H1 (cell line): ENCODE measurements around the gene ACHE. TPM values are rescaled to one million over a fixed set of nuclear protein-coding genes. Genes with fewer than 3 reads are reported as not detected.

ENCODE experiments used
- ASH2L ChIP-seq: fragments of 200-600, 300-600 bp; sonication (generic); IDR thresholded peaks from one replicate; pipeline ENCODE4 v1.7.1; 2017; ENCODE audit warnings: low read length
- ATF2 ChIP-seq: IDR thresholded peaks from 2 replicates; pipeline ENCODE4 v1.6.1; 2012; ENCODE audit warnings: low read length, inconsistent platforms
- BRCA1 ChIP-seq: IDR thresholded peaks from 2 replicates; pipeline ENCODE4 v1.6.1; 2012; ENCODE audit warnings: low read depth, low read length, improper control_type of control experiment
- CREB1 ChIP-seq: IDR thresholded peaks from 2 replicates; pipeline ENCODE4 v1.6.1; 2012; ENCODE audit warnings: inconsistent platforms
- EGR1 ChIP-seq: IDR thresholded peaks from 2 replicates; pipeline ENCODE4 v1.6.1; 2011; ENCODE audit warnings: low read depth, low read length, borderline replicate concordance
- KDM4A ChIP-seq: IDR thresholded peaks from one replicate; pipeline ENCODE4 v1.7.1; 2012; ENCODE audit warnings: low read depth, mild to moderate bottlenecking, moderate library complexity, low read length, inconsistent platforms; ENCODE audit not compliant: severe bottlenecking
- KDM5A ChIP-seq: fragments of 200-600 bp; IDR thresholded peaks from 2 replicates; pipeline ENCODE4 v1.7.1; 2012; ENCODE audit warnings: mild to moderate bottlenecking, low read length, inconsistent platforms, mixed read lengths
- PHF8 ChIP-seq: fragments of 200-600 bp; sonication (generic); conservative IDR thresholded peaks from 2 replicates; pipeline ENCODE4 v1.7.1; 2012; ENCODE audit warnings: low read depth, mild to moderate bottlenecking, inconsistent platforms, low read length, moderate library complexity
- POLR2A ChIP-seq, 2 experiments: IDR thresholded peaks; 1 replicate in 1 of 2; 2 replicates in 1 of 2; pipeline ENCODE4 v1.6.1; 2011; ENCODE audit warnings: low read depth in 2 of 2, low read length in 2 of 2, mild to moderate bottlenecking in 2 of 2; ENCODE audit errors: control extremely low read depth in 1 of 2
- POLR2AphosphoS5 ChIP-seq: IDR thresholded peaks from 2 replicates; pipeline ENCODE4 v1.6.1; 2011; ENCODE audit warnings: low read depth, low read length
- POU5F1 ChIP-seq: IDR thresholded peaks from 2 replicates; pipeline ENCODE4 v1.6.1; 2011; ENCODE audit warnings: low read depth, mild to moderate bottlenecking, low read length, moderate library complexity
- RFX5 ChIP-seq: IDR thresholded peaks from 2 replicates; pipeline ENCODE4 v1.6.1; 2011; ENCODE audit warnings: low read depth, low read length, improper control_type of control experiment, borderline replicate concordance
- SP4 ChIP-seq: IDR thresholded peaks from 2 replicates; pipeline ENCODE4 v1.6.1; 2012; ENCODE audit warnings: low read length, inconsistent platforms
- TAF7 ChIP-seq: optimal IDR thresholded peaks from 2 replicates; pipeline ENCODE3; 2011; ENCODE audit warnings: low read depth, mild to moderate bottlenecking, inconsistent platforms, low read length, moderate library complexity, borderline replicate concordance
- TBP ChIP-seq: IDR thresholded peaks from 2 replicates; pipeline ENCODE4 v1.6.1; 2011; ENCODE audit warnings: low read depth, low read length, improper control_type of control experiment
- YY1 ChIP-seq: IDR thresholded peaks from 2 replicates; pipeline ENCODE4 v1.6.1; 2011; ENCODE audit warnings: low read depth, mild to moderate bottlenecking, low read length
- polyA plus RNA-seq, 7 experiments: library from polyadenylated mRNA; depleted of rRNA in 3 of 7; stranded (reverse) in 5 of 7; unstranded in 2 of 7; fragments of >200 nt in 5 of 7; fragments of 200-250 nt in 2 of 7; gene quantifications; 1 replicate in 5 of 7; 2 replicates in 1 of 7; 4 replicates in 1 of 7; pipeline versions ENCODE4 v1.2.1 to v1.2.3, GENCODE V29; 2011 to 2013; ENCODE audit warnings: missing spikeins in 2 of 7, mixed read lengths in 2 of 7
- total RNA-seq: library from RNA; stranded (reverse); fragmentation: NEBNext Ultra II Directional; extraction: Animal tissue kit (Norgen Biotek cat#: 25700); gene quantifications from 2 replicates; pipeline ENCODE4 v1.2.1, GENCODE V29; 2021
- TF ChIP-seq, protein P1 (sequence below), 3 experiments: IDR thresholded peaks; 1 replicate in 2 of 3; 2 replicates in 1 of 3; pipeline versions ENCODE4 v1.5.1 to v1.6.1; 2011; ENCODE audit warnings: low read length in 3 of 3, mild to moderate bottlenecking in 3 of 3, inconsistent platforms in 2 of 3, low read depth in 1 of 3, moderate library complexity in 1 of 3; ENCODE audit not compliant: insufficient read depth in 1 of 3; ENCODE audit errors: control extremely low read depth in 1 of 3

Gene ACHE
- total and polyA plus RNA-seq, 2 of the 8 experiments (the other 6 are each of a cell fraction or from before 2014, with no cell fraction given) = 1.4 to 4.3 TPM

GRCh38 chr7:100874577-100875355 lies 20.9 kb downstream of the ACHE start, which contains the start of gene SRRT (continued):
- peak; percentile 45; the same call in 1 of the 2 replicates for TF ChIP-seq KDM5A
- TF ChIP-seq, protein P1, sequence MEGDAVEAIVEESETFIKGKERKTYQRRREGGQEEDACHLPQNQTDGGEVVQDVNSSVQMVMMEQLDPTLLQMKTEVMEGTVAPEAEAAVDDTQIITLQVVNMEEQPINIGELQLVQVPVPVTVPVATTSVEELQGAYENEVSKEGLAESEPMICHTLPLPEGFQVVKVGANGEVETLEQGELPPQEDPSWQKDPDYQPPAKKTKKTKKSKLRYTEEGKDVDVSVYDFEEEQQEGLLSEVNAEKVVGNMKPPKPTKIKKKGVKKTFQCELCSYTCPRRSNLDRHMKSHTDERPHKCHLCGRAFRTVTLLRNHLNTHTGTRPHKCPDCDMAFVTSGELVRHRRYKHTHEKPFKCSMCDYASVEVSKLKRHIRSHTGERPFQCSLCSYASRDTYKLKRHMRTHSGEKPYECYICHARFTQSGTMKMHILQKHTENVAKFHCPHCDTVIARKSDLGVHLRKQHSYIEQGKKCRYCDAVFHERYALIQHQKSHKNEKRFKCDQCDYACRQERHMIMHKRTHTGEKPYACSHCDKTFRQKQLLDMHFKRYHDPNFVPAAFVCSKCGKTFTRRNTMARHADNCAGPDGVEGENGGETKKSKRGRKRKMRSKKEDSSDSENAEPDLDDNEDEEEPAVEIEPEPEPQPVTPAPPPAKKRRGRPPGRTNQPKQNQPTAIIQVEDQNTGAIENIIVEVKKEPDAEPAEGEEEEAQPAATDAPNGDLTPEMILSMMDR (IDR thresholded peaks at IDR 0.05; ENCODE audit: control extremely low read depth in 1 of 3, insufficient read depth in 1 of 3, low read depth in 1 of 3, low read length in 3 of 3) = peak in 1 of 3 experiments; percentile 19; a peak in 1 of 4 replicates
- TF ChIP-seq KDM4A = peak; percentile 56
- TF ChIP-seq PHF8 = peak; percentile 92
- no peak for TF ChIP-seq RFX5
- TF ChIP-seq CREB1 = peak; percentile 77
- peak; percentile 86 for TF ChIP-seq BRCA1
- peak; percentile 92 for TF ChIP-seq TBP
- peak in 1 of 2 experiments; percentile 98; a peak in 2 of 3 replicates for TF ChIP-seq POLR2A (IDR thresholded peaks at IDR 0.05; ENCODE audit: control extremely low read depth in 1 of 2, low read depth in 2 of 2, low read length in 2 of 2)
- TF ChIP-seq POU5F1 = no peak
- peak; percentile 54; the same call in 1 of the 2 replicates for TF ChIP-seq EGR1
- peak; percentile 84 for TF ChIP-seq YY1
- peak; percentile 88 for TF ChIP-seq TAF7
- TF ChIP-seq SP4 = peak; percentile 76; the same call in 1 of the 2 replicates
- peak; percentile 97 for TF ChIP-seq POLR2AphosphoS5
- TF ChIP-seq ASH2L = peak; percentile 84
- TF ChIP-seq ATF2 = peak; percentile 84; the same call in 1 of the 2 replicates
